ENCODE measurements around the gene FAM13A.

Gene FAM13A

GRCh38 chr4:88761342-88761741 lies 295.6 kb downstream of the FAM13A start:
- no peak for DNase-seq

- DNase-seq: no peak
Observed at GRCh38 chr4:88759895-88760290, 297.1 kb downstream of the FAM13A start.

- peak; percentile 17 to 83 for DNase-seq
Observed at GRCh38 chr4:88759039-88759894, 297.7 kb downstream of the FAM13A start.

GRCh38 chr4:88758264-88758663 lies 298.7 kb downstream of the FAM13A start:
- no peak for DNase-seq

GRCh38 chr4:88757776-88758175 lies 299.2 kb downstream of the FAM13A start:
- no peak for DNase-seq

- no peak for DNase-seq
Observed at GRCh38 chr4:88757067-88757466, 299.9 kb downstream of the FAM13A start.

GRCh38 chr4:88756149-88756548 lies 300.8 kb downstream of the FAM13A start:
- DNase-seq: no peak

- DNase-seq: no peak
Observed at GRCh38 chr4:88755454-88755853, 301.5 kb downstream of the FAM13A start.

- no peak for DNase-seq
Observed at GRCh38 chr4:88754796-88755195, 302.2 kb downstream of the FAM13A start.

GRCh38 chr4:88753658-88754571 lies 303.1 kb downstream of the FAM13A start:
- DNase-seq: peak; percentile 6 to 46

- peak in 1 of 2 experiments; percentile 6 for DNase-seq
Observed at GRCh38 chr4:88752754-88753153, 304.2 kb downstream of the FAM13A start.

- no peak for DNase-seq
Observed at GRCh38 chr4:88752076-88752463, 304.9 kb downstream of the FAM13A start.

- no peak for DNase-seq
Observed at GRCh38 chr4:88751258-88752075, 305.5 kb downstream of the FAM13A start.

- DNase-seq: no peak
Observed at GRCh38 chr4:88750369-88750768, 306.6 kb downstream of the FAM13A start.

- no peak for DNase-seq
Observed at GRCh38 chr4:88747351-88747750, 309.6 kb downstream of the FAM13A start.

- no peak for DNase-seq
Observed at GRCh38 chr4:88746206-88746605, 310.8 kb downstream of the FAM13A start.

GRCh38 chr4:88745581-88746163 lies 311.3 kb downstream of the FAM13A start:
- DNase-seq: no peak

GRCh38 chr4:88745175-88745574 lies 311.8 kb downstream of the FAM13A start:
- peak in 1 of 2 experiments; percentile 26 for DNase-seq

GRCh38 chr4:88744609-88745008 lies 312.4 kb downstream of the FAM13A start:
- no peak for DNase-seq

- DNase-seq: no peak
Observed at GRCh38 chr4:88743696-88744095, 313.3 kb downstream of the FAM13A start.

GRCh38 chr4:88742561-88742960 lies 314.4 kb downstream of the FAM13A start:
- no peak for DNase-seq

GRCh38 chr4:88738180-88738579 lies 318.8 kb downstream of the FAM13A start:
- no peak for DNase-seq

All from NCI-H446 (cell line).